ENCODE data around the gene MOGAT2. TPM values are rescaled to one million over a fixed set of nuclear protein-coding genes. Genes with fewer than 3 reads are reported as not detected.

Gene MOGAT2
- total RNA-seq, 3 donors from 2014 or later (not counting 1 experiment from before 2014, with no cell fraction given): not detected

DNA sequence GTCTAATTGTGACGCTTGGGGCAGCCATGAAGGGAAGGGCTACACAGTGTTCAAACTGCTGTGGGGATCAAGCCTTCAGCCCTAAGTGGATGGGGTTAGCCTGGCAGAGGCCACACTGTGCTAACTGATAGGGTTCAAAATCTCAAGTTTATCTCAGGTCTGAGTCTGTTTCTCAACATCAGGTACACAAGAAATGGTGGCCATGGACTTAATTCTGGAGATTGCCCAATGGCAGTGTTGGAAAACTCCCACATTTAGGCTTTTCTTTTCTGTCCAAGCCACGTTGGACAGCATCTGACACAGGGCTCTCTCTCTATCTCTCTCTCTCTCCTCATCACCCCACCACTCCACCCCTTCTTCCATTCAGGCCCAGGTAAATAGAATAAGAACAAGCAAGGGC is 40.0 kb downstream of the MOGAT2 start:
- Mint-ChIP-seq H3K27me3 (ENCODE audit: low read depth in 2 of 2) (peaks cover 6 to 20% of the 10 kb centered on the region in 2 donors), H3K36me3 (no peaks in the 10 kb centered on the region), H3K27ac (no peak overlapping the region), H3K9me3 (no peaks in the 10 kb centered on the region), H3K4me3 (no peak overlapping the region), H3K4me1 (no peaks in the 10 kb centered on the region)
- Histone ChIP-seq H3K27me3 (ENCODE audit: control insufficient read depth, insufficient read depth, low read length) (no peaks in the 10 kb centered on the region), H3K4me1 (ENCODE audit: control insufficient read depth, insufficient read depth, low read length) (no peaks in the 10 kb centered on the region), H3K36me3 (ENCODE audit: control insufficient read depth, insufficient read depth, low read length) (no peaks in the 10 kb centered on the region), H3K4me3 (ENCODE audit: low read length) (no peak overlapping the region), H3K9me3 (ENCODE audit: control insufficient read depth, insufficient read depth, low read length) (no peaks in the 10 kb centered on the region), H3K27ac (ENCODE audit: low read length) (no peak overlapping the region)
- TF ChIP-seq, protein P1, sequence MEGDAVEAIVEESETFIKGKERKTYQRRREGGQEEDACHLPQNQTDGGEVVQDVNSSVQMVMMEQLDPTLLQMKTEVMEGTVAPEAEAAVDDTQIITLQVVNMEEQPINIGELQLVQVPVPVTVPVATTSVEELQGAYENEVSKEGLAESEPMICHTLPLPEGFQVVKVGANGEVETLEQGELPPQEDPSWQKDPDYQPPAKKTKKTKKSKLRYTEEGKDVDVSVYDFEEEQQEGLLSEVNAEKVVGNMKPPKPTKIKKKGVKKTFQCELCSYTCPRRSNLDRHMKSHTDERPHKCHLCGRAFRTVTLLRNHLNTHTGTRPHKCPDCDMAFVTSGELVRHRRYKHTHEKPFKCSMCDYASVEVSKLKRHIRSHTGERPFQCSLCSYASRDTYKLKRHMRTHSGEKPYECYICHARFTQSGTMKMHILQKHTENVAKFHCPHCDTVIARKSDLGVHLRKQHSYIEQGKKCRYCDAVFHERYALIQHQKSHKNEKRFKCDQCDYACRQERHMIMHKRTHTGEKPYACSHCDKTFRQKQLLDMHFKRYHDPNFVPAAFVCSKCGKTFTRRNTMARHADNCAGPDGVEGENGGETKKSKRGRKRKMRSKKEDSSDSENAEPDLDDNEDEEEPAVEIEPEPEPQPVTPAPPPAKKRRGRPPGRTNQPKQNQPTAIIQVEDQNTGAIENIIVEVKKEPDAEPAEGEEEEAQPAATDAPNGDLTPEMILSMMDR (IDR thresholded peaks at IDR 0.05): no peak
- DNase-seq (no peak), ATAC-seq (no peak)
- WGBS (ENCODE audit: insufficient coverage): 87% methylated on average over 2 of the region's 2 CpGs
- intact Hi-C loops (cut with micrococcal nuclease): no loop called here

- no peaks in the 10 kb centered on the region for H3K4me1 ChIP-seq (ENCODE audit: control insufficient read depth, insufficient read depth, low read length)
- H3K4me1 Mint-ChIP-seq: no peaks in the 10 kb centered on the region
- no peak overlapping the region for H3K4me3 Mint-ChIP-seq
- H3K9me3 ChIP-seq (ENCODE audit: control insufficient read depth, insufficient read depth, low read length): no peaks in the 10 kb centered on the region
- H3K27me3 Mint-ChIP-seq (ENCODE audit: low read depth in 2 of 2): peaks cover 6 to 20% of the 10 kb centered on the region in 2 donors
- intact Hi-C loops (cut with micrococcal nuclease): no loop called here
- no peaks in the 10 kb centered on the region for H3K36me3 Mint-ChIP-seq
- ATAC-seq: no peak
- 88% methylated on average over 4 of the region's 4 CpGs for WGBS (ENCODE audit: insufficient coverage)
- no peak overlapping the region for H3K27ac ChIP-seq (ENCODE audit: low read length)
- TF ChIP-seq, protein P1 (IDR thresholded peaks at IDR 0.05): no peak
- H3K36me3 ChIP-seq (ENCODE audit: control insufficient read depth, insufficient read depth, low read length): no peaks in the 10 kb centered on the region
- H3K27me3 ChIP-seq (ENCODE audit: control insufficient read depth, insufficient read depth, low read length): no peaks in the 10 kb centered on the region
- no peak overlapping the region for H3K4me3 ChIP-seq (ENCODE audit: low read length)
- H3K27ac Mint-ChIP-seq: no peak overlapping the region
- no peaks in the 10 kb centered on the region for H3K9me3 Mint-ChIP-seq
- DNase-seq: no peak
Observed at GRCh38 chr11:75759832-75760231, 42.2 kb downstream of the MOGAT2 start.

GRCh38 chr11:75760243-75760642 is 42.6 kb downstream of the MOGAT2 start:
- TF ChIP-seq, protein P1 (IDR thresholded peaks at IDR 0.05): no peak
- Mint-ChIP-seq H3K27ac (no peak overlapping the region), H3K4me3 (no peak overlapping the region), H3K36me3 (no peaks in the 10 kb centered on the region), H3K9me3 (no peaks in the 10 kb centered on the region), H3K27me3 (ENCODE audit: low read depth in 2 of 2) (peaks cover 6 to 20% of the 10 kb centered on the region in 2 donors), H3K4me1 (no peaks in the 10 kb centered on the region)
- H3K27ac ChIP-seq (ENCODE audit: low read length): no peak overlapping the region
- H3K4me3 ChIP-seq (ENCODE audit: low read length): no peak overlapping the region
- H3K36me3 ChIP-seq (ENCODE audit: control insufficient read depth, insufficient read depth, low read length): no peaks in the 10 kb centered on the region
- ATAC-seq (no peak), DNase-seq (no peak)
- H3K27me3 ChIP-seq (ENCODE audit: control insufficient read depth, insufficient read depth, low read length): no peaks in the 10 kb centered on the region
- no peaks in the 10 kb centered on the region for H3K9me3 ChIP-seq (ENCODE audit: control insufficient read depth, insufficient read depth, low read length)
- intact Hi-C loops (cut with micrococcal nuclease): no loop called here
- no peaks in the 10 kb centered on the region for H3K4me1 ChIP-seq (ENCODE audit: control insufficient read depth, insufficient read depth, low read length)

DNA sequence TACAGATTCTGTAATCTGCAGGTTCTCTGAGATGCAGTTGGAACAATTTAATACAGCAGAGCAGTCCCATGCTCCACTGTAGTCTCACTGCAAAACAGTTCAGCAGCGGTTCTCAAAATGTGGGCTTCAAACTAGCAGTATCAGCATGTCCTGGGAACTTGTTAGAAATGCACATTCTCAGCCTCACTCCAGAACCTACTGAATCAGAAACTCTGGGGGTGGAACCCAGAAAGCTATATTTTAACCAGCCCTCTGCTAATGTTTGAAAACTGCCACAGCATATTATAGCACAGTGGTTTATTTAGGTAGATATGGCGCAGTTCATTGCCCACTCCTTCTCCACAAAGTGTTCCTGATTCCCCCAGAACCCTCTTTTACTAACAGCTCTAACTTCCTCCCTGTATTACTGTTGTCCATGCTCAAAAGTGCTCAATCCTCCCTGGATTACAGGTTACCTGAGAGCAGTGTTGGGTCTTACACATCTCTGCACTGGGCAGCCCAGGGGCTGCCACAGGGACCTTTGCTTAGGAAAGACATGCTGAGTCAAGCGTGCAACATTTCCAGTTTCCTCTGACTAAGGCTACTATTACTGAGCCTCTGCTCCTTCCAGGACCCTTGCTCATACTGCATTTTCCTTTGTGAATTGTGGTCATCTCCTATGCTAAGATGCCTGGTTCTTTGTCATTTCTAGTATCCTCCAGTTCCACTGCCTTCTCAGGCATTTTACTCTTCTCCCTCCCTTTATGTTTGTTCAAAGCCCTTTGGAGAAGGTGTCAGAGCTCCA is 43.3 kb downstream of the MOGAT2 start:
- WGBS (ENCODE audit: insufficient coverage): 93% methylated on average over 3 of the region's 3 CpGs
- Mint-ChIP-seq H3K36me3 (no peaks in the 10 kb centered on the region), H3K4me1 (no peaks in the 10 kb centered on the region), H3K27ac (no peak overlapping the region), H3K4me3 (no peak overlapping the region), H3K9me3 (no peaks in the 10 kb centered on the region), H3K27me3 (ENCODE audit: low read depth in 2 of 2) (peaks cover 8 to 15% of the 10 kb centered on the region in 2 donors)
- ATAC-seq (no peak), DNase-seq (no peak)
- Histone ChIP-seq H3K4me3 (ENCODE audit: low read length) (no peak overlapping the region), H3K36me3 (ENCODE audit: control insufficient read depth, insufficient read depth, low read length) (no peaks in the 10 kb centered on the region), H3K27me3 (ENCODE audit: control insufficient read depth, insufficient read depth, low read length) (no peaks in the 10 kb centered on the region), H3K9me3 (ENCODE audit: control insufficient read depth, insufficient read depth, low read length) (no peaks in the 10 kb centered on the region), H3K27ac (ENCODE audit: low read length) (no peak overlapping the region), H3K4me1 (ENCODE audit: control insufficient read depth, insufficient read depth, low read length) (no peaks in the 10 kb centered on the region)
- intact Hi-C loops (cut with micrococcal nuclease): no loop called here
- TF ChIP-seq, protein P1 (IDR thresholded peaks at IDR 0.05): no peak
